ENCODE results near the gene ACAP3.
"Not testable (repeated sequence)": the region's sequence is repeated elsewhere in the genome, so short reads cannot be mapped to it uniquely, and the experiment has no call there.

The ACAP3 gene

GRCh38 chr1:1317420-1317819 lies 9.7 kb upstream of the ACAP3 start:
- H4K20me1 ChIP-seq (ENCODE audit: insufficient read depth, low read length), result peaks cover 7% of the 10 kb centered on the region; the same call in 1 of the 2 replicates
- TF ChIP-seq EZH2phosphoT487 (IDR thresholded peaks at IDR 0.05; ENCODE audit: low read length) (no peak), EZH2 (optimal IDR thresholded peaks at IDR 0.05; ENCODE audit: low read depth, low read length) (no peak), CTCF (IDR thresholded peaks at IDR 0.05; ENCODE audit: low read length) (no peak)
- H3K4me2 ChIP-seq (ENCODE audit: low read depth, low read length), result no peak overlapping the region
- H3K4me3 ChIP-seq (ENCODE audit: low read length), result no peak overlapping the region
- no peaks in the 10 kb centered on the region for H3K9me2 ChIP-seq (replicated peaks; ENCODE audit: insufficient read depth, low read length)
- H2AFZ ChIP-seq (ENCODE audit: low read length), result no peak overlapping the region
- H3K27ac ChIP-seq (ENCODE audit: low read length), result no peak overlapping the region
- no peak overlapping the region for H3K9ac ChIP-seq (ENCODE audit: low read length)
- H3K4me1 ChIP-seq (ENCODE audit: low read length), result no peaks in the 10 kb centered on the region
- no peaks in the 10 kb centered on the region for H3K9me3 ChIP-seq (replicated peaks; ENCODE audit: insufficient read depth, low read length)
- H3K36me3 ChIP-seq (replicated peaks; ENCODE audit: insufficient read depth, low read length), result 0 out of 2 replicates have a peak, but pooled peaks cover 7% of the 10 kb centered on the region
- no peak for DNase-seq
- no peaks in the 10 kb centered on the region for H3K27me3 ChIP-seq (replicated peaks; ENCODE audit: insufficient read depth, low read length)
- peaks cover 65% of the 10 kb centered on the region for H3K79me2 ChIP-seq (ENCODE audit: low read length)
- peaks cover 5% of the 10 kb centered on the region; the same call in 1 of the 2 replicates for H3F3A ChIP-seq (ENCODE audit: insufficient read depth, low read length)

GRCh38 chr1:1316199-1316598 lies 8.5 kb upstream of the ACAP3 start:
- H3K36me3 ChIP-seq (replicated peaks; ENCODE audit: insufficient read depth, low read length); H4K20me1 ChIP-seq (ENCODE audit: insufficient read depth, low read length); H3K9me3 ChIP-seq (replicated peaks; ENCODE audit: insufficient read depth, low read length); H3K27me3 ChIP-seq (replicated peaks; ENCODE audit: insufficient read depth, low read length); H3F3A ChIP-seq (ENCODE audit: insufficient read depth, low read length); H3K4me2 ChIP-seq (ENCODE audit: low read depth, low read length); DNase-seq; H2AFZ ChIP-seq (ENCODE audit: low read length); H3K9me2 ChIP-seq (replicated peaks; ENCODE audit: insufficient read depth, low read length); H3K9ac ChIP-seq (ENCODE audit: low read length); H3K27ac ChIP-seq (ENCODE audit: low read length); H3K4me1 ChIP-seq (ENCODE audit: low read length); H3K4me3 ChIP-seq (ENCODE audit: low read length): not testable (repeated sequence)
- peaks cover 54% of the 10 kb centered on the region for H3K79me2 ChIP-seq (ENCODE audit: low read length)

- Histone ChIP-seq H3K36me3 (replicated peaks; ENCODE audit: insufficient read depth, low read length) (0 out of 2 replicates have a peak, but pooled peaks cover 7% of the 10 kb centered on the region), H3K27ac (ENCODE audit: low read length) (no peak overlapping the region), H3F3A (ENCODE audit: insufficient read depth, low read length) (peaks cover 5% of the 10 kb centered on the region; the same call in 1 of the 2 replicates), H3K4me2 (ENCODE audit: low read depth, low read length) (no peak overlapping the region), H2AFZ (ENCODE audit: low read length) (no peak overlapping the region), H3K4me1 (ENCODE audit: low read length) (no peaks in the 10 kb centered on the region), H3K9me3 (replicated peaks; ENCODE audit: insufficient read depth, low read length) (no peaks in the 10 kb centered on the region), H3K4me3 (ENCODE audit: low read length) (no peak overlapping the region), H3K9ac (ENCODE audit: low read length) (no peak overlapping the region), H3K9me2 (replicated peaks; ENCODE audit: insufficient read depth, low read length) (no peaks in the 10 kb centered on the region), H3K27me3 (replicated peaks; ENCODE audit: insufficient read depth, low read length) (no peaks in the 10 kb centered on the region), H4K20me1 (ENCODE audit: insufficient read depth, low read length) (no peaks in the 10 kb centered on the region), H3K79me2 (ENCODE audit: low read length) (peaks cover 47% of the 10 kb centered on the region)
- no peak for DNase-seq
- no peak for TF ChIP-seq EZH2phosphoT487 (IDR thresholded peaks at IDR 0.05; ENCODE audit: low read length)
- TF ChIP-seq CTCF (IDR thresholded peaks at IDR 0.05; ENCODE audit: low read length), result no peak
- no peak for TF ChIP-seq EZH2 (optimal IDR thresholded peaks at IDR 0.05; ENCODE audit: low read depth, low read length)
Measured at GRCh38 chr1:1315435-1315954, 7.8 kb upstream of the ACAP3 start.

GRCh38 chr1:1314678-1315335 lies 7.1 kb upstream of the ACAP3 start:
- Histone ChIP-seq H3K4me1 (ENCODE audit: low read length) (no peaks in the 10 kb centered on the region; the same call in 1 of the 2 replicates), H3F3A (ENCODE audit: insufficient read depth, low read length) (peaks cover 5% of the 10 kb centered on the region; the same call in 1 of the 2 replicates), H3K27ac (ENCODE audit: low read length) (no peak overlapping the region), H3K27me3 (replicated peaks; ENCODE audit: insufficient read depth, low read length) (no peaks in the 10 kb centered on the region), H3K9me3 (replicated peaks; ENCODE audit: insufficient read depth, low read length) (no peaks in the 10 kb centered on the region), H3K9me2 (replicated peaks; ENCODE audit: insufficient read depth, low read length) (no peaks in the 10 kb centered on the region), H4K20me1 (ENCODE audit: insufficient read depth, low read length) (no peaks in the 10 kb centered on the region), H2AFZ (ENCODE audit: low read length) (no peak overlapping the region), H3K36me3 (replicated peaks; ENCODE audit: insufficient read depth, low read length) (0 out of 2 replicates have a peak, but pooled peaks cover 7% of the 10 kb centered on the region), H3K9ac (ENCODE audit: low read length) (no peak overlapping the region), H3K79me2 (ENCODE audit: low read length) (peaks cover 47% of the 10 kb centered on the region), H3K4me2 (ENCODE audit: low read depth, low read length) (no peak overlapping the region), H3K4me3 (ENCODE audit: low read length) (no peak overlapping the region)
- TF ChIP-seq CTCF (IDR thresholded peaks at IDR 0.05; ENCODE audit: low read length) (no peak), EZH2phosphoT487 (IDR thresholded peaks at IDR 0.05; ENCODE audit: low read length) (no peak), EZH2 (optimal IDR thresholded peaks at IDR 0.05; ENCODE audit: low read depth, low read length) (no peak)
- no peak for DNase-seq

Data from MM.1S (cell line).